ENCODE data around the gene CACNB2. TPM values are rescaled to one million over a fixed set of nuclear protein-coding genes. Genes with fewer than 3 reads are reported as not detected.

Gene CACNB2
- total and polyA plus RNA-seq, 2 of the 13 experiments (the other 11 are each of a cell fraction or from before 2014, with no cell fraction given): not detected

GRCh38 chr10:18563003-18563726 lies 422.9 kb downstream of the CACNB2 start:
- ChIA-PET POLR2A (no interaction called here), CTCF (ENCODE audit: low intra/inter-chr PET ratio, low total read pairs) (no interaction called here)
- Histone ChIP-seq H3K27me3 (ENCODE audit: control insufficient read depth in 1 of 2, insufficient read depth in 2 of 2, low read length in 2 of 2) (no peaks in the 10 kb centered on the region), H3K9ac (ENCODE audit: insufficient read depth, low read depth, low read length) (no peak overlapping the region), H3K36me3 (replicated peaks in 1 of 2; ENCODE audit: control insufficient read depth in 1 of 2, insufficient read depth in 2 of 2, low read length in 2 of 2) (peaks cover 0 to 8% of the 10 kb centered on the region in 2 experiments; a peak in 1 of 5 replicates), H3K9me3 (ENCODE audit: low read length) (peaks cover 94% of the 10 kb centered on the region), H2AFZ (ENCODE audit: low read length) (no peak overlapping the region), H3K79me2 (ENCODE audit: insufficient read depth, low read length) (no peaks in the 10 kb centered on the region), H4K20me1 (ENCODE audit: insufficient read depth, low read length) (no peaks in the 10 kb centered on the region), H3K4me2 (ENCODE audit: low read depth, low read length) (no peak overlapping the region), H3K27ac (ENCODE audit: extremely low read length, insufficient read depth, low read length) (no peak overlapping the region), H3K4me3 (replicated peaks in 1 of 3; ENCODE audit: insufficient read depth in 1 of 3, low read depth in 2 of 3, low read length in 3 of 3) (no peak overlapping the region), H3K4me1 (ENCODE audit: insufficient read depth, low read length) (no peaks in the 10 kb centered on the region)
- DNase-seq (ENCODE audit: low spot score): no peak
- BruUV-seq (replicated peaks): no TSS peak
- intact Hi-C loops (cut with micrococcal nuclease; ENCODE audit: unreplicated experiment) (no loop called here), in situ Hi-C loops (cut with HindIII; ENCODE audit: extremely low pct_ligation_motif_present, low pct_unique_long_range_greater_than_20kb) (no loop called here)
- FAIRE-seq: no peak
- WGBS (ENCODE audit: low lambda C conversion rate): 95% methylated on average over 6 of the region's 6 CpGs
- TF ChIP-seq HOXA3 (CRISPR knock-in tag; IDR thresholded peaks at IDR 0.05) (no peak), KLF15 (CRISPR knock-in tag; IDR thresholded peaks at IDR 0.05; ENCODE audit: borderline replicate concordance) (no peak), MTF1 (CRISPR knock-in tag; IDR thresholded peaks at IDR 0.05) (no peak), PPARG (CRISPR knock-in tag; conservative IDR thresholded peaks at IDR 0.05) (no peak), ZNF432 (CRISPR knock-in tag; IDR thresholded peaks at IDR 0.05; ENCODE audit: borderline replicate concordance) (no peak), ZNF720 (CRISPR knock-in tag; IDR thresholded peaks at IDR 0.05) (no peak), AGO1 (IDR thresholded peaks at IDR 0.05; ENCODE audit: low read depth, low read length, poor library complexity, severe bottlenecking) (no peak), DR1 (CRISPR knock-in tag; IDR thresholded peaks at IDR 0.05) (no peak), TCF7 (IDR thresholded peaks at IDR 0.05; ENCODE audit: low read depth) (no peak), NFE2L2 (IDR thresholded peaks at IDR 0.05; ENCODE audit: low read length) (no peak), GATAD1 (CRISPR knock-in tag; IDR thresholded peaks at IDR 0.05) (no peak), ZFP41 (CRISPR knock-in tag; IDR thresholded peaks at IDR 0.05; ENCODE audit: borderline replicate concordance) (no peak), GABPA (IDR thresholded peaks at IDR 0.05; ENCODE audit: low read depth, low read length) (no peak), GABPA (CRISPR knock-in tag; IDR thresholded peaks at IDR 0.05; ENCODE audit: low read depth) (no peak), MTA1 (CRISPR knock-in tag; IDR thresholded peaks at IDR 0.05; ENCODE audit: borderline replicate concordance) (no peak), RORA (CRISPR knock-in tag; IDR thresholded peaks at IDR 0.05) (no peak), NBN (conservative IDR thresholded peaks at IDR 0.05) (no peak), GLMP (CRISPR knock-in tag; IDR thresholded peaks at IDR 0.05; ENCODE audit: borderline replicate concordance) (no peak), RFX5 (IDR thresholded peaks at IDR 0.05; ENCODE audit: low read depth, low read length) (no peak)
- TF ChIP-seq, protein P1, sequence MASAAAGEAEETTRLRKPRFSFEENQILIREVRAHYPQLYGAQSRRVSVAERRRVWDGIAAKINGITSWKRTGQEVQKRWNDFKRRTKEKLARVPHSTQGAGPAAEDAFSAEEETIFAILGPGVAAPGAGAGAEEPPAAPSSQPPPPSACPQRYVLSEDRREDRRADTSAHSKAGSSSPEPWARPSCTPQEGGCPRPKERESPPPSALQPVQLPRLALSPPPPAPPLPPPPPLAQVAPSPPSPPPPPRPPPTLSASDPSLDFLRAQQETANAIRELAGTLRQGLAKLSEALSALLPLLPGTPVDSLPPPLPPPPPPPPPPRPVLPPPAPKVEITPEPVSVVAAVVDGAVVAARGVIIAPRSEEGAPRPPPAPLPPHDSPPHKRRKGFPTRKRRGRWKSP (CRISPR knock-in tag; IDR thresholded peaks at IDR 0.05): no peak
- no peak for ATAC-seq
